HepG2 (cell line): ENCODE results near the gene MADD. TPM values are rescaled to one million over a fixed set of nuclear protein-coding genes. Genes with fewer than 3 reads are reported as not detected.

Experiments
- ATAC-seq: fragments of 200-7000 bp; cut with Tn5 transposase; 3 replicates; pipeline ENCODE4 v1.9.1; 2020; ENCODE audit warnings: mild to moderate bottlenecking, moderate library complexity
- BruUV-seq: library from RNA; stranded (reverse); fragments of 400-500 nt; replicated peaks from 2 replicates; lab custom pipeline; 2021; lab: Mats Ljungman, UMichigan
- CTCF ChIA-PET: fragments of 300-600 bp; formaldehyde crosslinking; extraction: SDS; loops from one replicate; lab custom pipeline; 2021; ENCODE audit warnings: low total read pairs, inconsistent platforms, low intra/inter-chr PET ratio; lab: Yijun Ruan, JAX
- POLR2A ChIA-PET: fragments of 350-600 bp; sonication (Branson Sonifier 250); formaldehyde crosslinking; loops from one replicate; lab custom pipeline; 2020; ENCODE audit warnings: antibody characterized with exemption, inconsistent platforms; lab: Yijun Ruan, JAX
- DNase-seq: peaks from one replicate; pipeline ENCODE4 v3.0.0-alpha.2; 2015; ENCODE audit warnings: low spot score
- FAIRE-seq: peaks from 3 replicates; lab custom pipeline; 2011; peaks lifted over from hg19 to GRCh38; lab: Jason Lieb, UNC
- H2AFZ ChIP-seq: one replicate; pipeline ENCODE4 v1.6.1; 2011; ENCODE audit warnings: low read length, inconsistent platforms
- H3K27ac ChIP-seq: fragments of 300-600 bp; 3 replicates; pipeline ENCODE4 v1.8.0; 2011; ENCODE audit warnings: mixed run types, mild to moderate bottlenecking, mixed read lengths, low read length, inconsistent platforms; ENCODE audit not compliant: insufficient read depth; ENCODE audit errors: extremely low read length
- H3K27me3 ChIP-seq, 2 experiments: fragments of 200-600 bp in 1 of 2; 2 replicates in 1 of 2; 3 replicates in 1 of 2; pipeline versions ENCODE4 v1.6.0 to v1.8.0; 2011; ENCODE audit warnings: low read length in 2 of 2, mild to moderate bottlenecking in 2 of 2, moderate library complexity in 2 of 2, inconsistent platforms in 1 of 2; ENCODE audit not compliant: insufficient read depth in 2 of 2, control insufficient read depth in 1 of 2
- H3K36me3 ChIP-seq, 2 experiments: fragments of 200-600 bp in 1 of 2; replicated peaks in 1 of 2; 2 replicates in 1 of 2; 3 replicates in 1 of 2; pipeline versions ENCODE4 v1.5.1 to v1.8.0; 2011; ENCODE audit warnings: low read length in 2 of 2, inconsistent platforms in 1 of 2; ENCODE audit not compliant: insufficient read depth in 2 of 2, control insufficient read depth in 1 of 2
- H3K4me1 ChIP-seq: 2 replicates; pipeline ENCODE4 v1.5.1; 2012; ENCODE audit warnings: low read length, inconsistent platforms; ENCODE audit not compliant: insufficient read depth
- H3K4me2 ChIP-seq: 2 replicates; pipeline ENCODE4 v1.6.0; 2011; ENCODE audit warnings: low read depth, low read length, inconsistent platforms
- H3K4me3 ChIP-seq, 3 experiments: fragments of 200-600 bp in 1 of 3; sonication (generic), shearing (Covaris generic) in 1 of 3; replicated peaks in 1 of 3; 2 replicates each; pipeline ENCODE4 v1.5.1; 2011 to 2016; ENCODE audit warnings: low read length in 3 of 3, inconsistent platforms in 2 of 3, low read depth in 2 of 3, mild to moderate bottlenecking in 2 of 3, control low read depth in 1 of 3, mixed read lengths in 1 of 3; ENCODE audit not compliant: insufficient read depth in 1 of 3
- H3K79me2 ChIP-seq: one replicate; pipeline ENCODE4 v1.6.1; 2011; ENCODE audit warnings: low read length, inconsistent platforms; ENCODE audit not compliant: insufficient read depth
- H3K9ac ChIP-seq: 2 replicates; pipeline ENCODE4 v1.6.0; 2011; ENCODE audit warnings: mild to moderate bottlenecking, low read depth, low read length, inconsistent platforms; ENCODE audit not compliant: insufficient read depth
- H3K9me3 ChIP-seq: 2 replicates; pipeline ENCODE4 v1.5.1; 2012; ENCODE audit warnings: mild to moderate bottlenecking, low read length
- H4K20me1 ChIP-seq: 2 replicates; pipeline ENCODE4 v1.6.0; 2011; ENCODE audit warnings: inconsistent platforms, mild to moderate bottlenecking, low read length, moderate library complexity; ENCODE audit not compliant: insufficient read depth
- SRSF4 ChIP-seq: fragments of 200-400 bp; formaldehyde crosslinking; IDR thresholded peaks from one replicate; pipeline ENCODE4 v1.6.1; 2018; ENCODE audit warnings: mild to moderate bottlenecking, low read depth, low read length, moderate library complexity; ENCODE audit not compliant: poor library complexity, severe bottlenecking
- TRAFD1 ChIP-seq: sonication (generic); formaldehyde crosslinking; IDR thresholded peaks from 2 replicates; pipeline ENCODE4 v1.5.1; 2020; ENCODE audit warnings: missing genetic modification reagents, mild to moderate bottlenecking, borderline replicate concordance
- UBTF ChIP-seq: sonication (generic); formaldehyde crosslinking; IDR thresholded peaks from 2 replicates; pipeline ENCODE4 v1.4.0; 2020; ENCODE audit warnings: mild to moderate bottlenecking, missing genetic modification reagents
- ZFY ChIP-seq: sonication (generic); formaldehyde crosslinking; IDR thresholded peaks from 2 replicates; pipeline ENCODE4 v1.4.0; 2020; ENCODE audit warnings: missing genetic modification reagents
- ZMAT3 ChIP-seq: sonication (generic); formaldehyde crosslinking; conservative IDR thresholded peaks from 2 replicates; pipeline ENCODE4 v1.7.0; 2021; ENCODE audit warnings: missing genetic modification reagents
- ZNF331 ChIP-seq: sonication (generic); formaldehyde crosslinking; IDR thresholded peaks from 2 replicates; pipeline ENCODE4 v1.4.0; 2020; ENCODE audit warnings: missing genetic modification reagents
- ZNF446 ChIP-seq: sonication (generic); formaldehyde crosslinking; IDR thresholded peaks from 2 replicates; pipeline ENCODE4 v1.5.0; 2020; ENCODE audit warnings: mild to moderate bottlenecking, missing genetic modification reagents
- WGBS: methylation state at CpG from one replicate; pipeline ENCODE4 v1.1.6; 2017; ENCODE audit warnings: low lambda C conversion rate; 5-methylcytosine and 5-hydroxymethylcytosine counted together
- in situ Hi-C: cut with HindIII; loops from 2 replicates; pipeline ENCODE4 v1.10.0; 2017; ENCODE audit warnings: low pct_unique_long_range_greater_than_20kb; ENCODE audit not compliant: extremely low pct_ligation_motif_present
- intact Hi-C: fragments of 100-400 bp; cut with micrococcal nuclease; formaldehyde crosslinking; loops from one replicate; pipeline ENCODE4 v1.10.0; 2022; ENCODE audit not compliant: unreplicated experiment
- polyA plus RNA-seq, 8 experiments: library from polyadenylated mRNA; depleted of rRNA in 3 of 8; stranded (reverse) in 7 of 8; unstranded in 1 of 8; fragments of >200 nt; fragmentation: Illumina TruSeq in 4 of 8; extraction: Trizol in 4 of 8; gene quantifications; 2 replicates each; pipeline versions ENCODE4 v1.2.1 to v1.2.3, GENCODE V29; 2011 to 2016; ENCODE audit warnings: low read depth in 4 of 8, missing spikeins in 1 of 8, mixed read lengths in 1 of 8; ENCODE audit not compliant: insufficient read depth in 1 of 8
- total RNA-seq, 5 experiments: library from RNA; depleted of rRNA; stranded (reverse); fragments of >200 nt; fragmentation: Illumina TruSeq; extraction: Trizol; gene quantifications; 2 replicates each; pipeline ENCODE4 v1.2.3, GENCODE V29; 2016; ENCODE audit warnings: low read depth in 1 of 5
- TF ChIP-seq, protein P1 (sequence below): sonication (generic); formaldehyde crosslinking; IDR thresholded peaks from 2 replicates; pipeline ENCODE4 v1.8.0; 2022; ENCODE audit warnings: missing genetic modification reagents, mild to moderate bottlenecking, moderate library complexity, borderline replicate concordance
- TF ChIP-seq, protein P2 (sequence below): sonication (generic); formaldehyde crosslinking; IDR thresholded peaks from 2 replicates; pipeline ENCODE4 v1.4.0; 2020; ENCODE audit warnings: missing genetic modification reagents

MADD gene
- total and polyA plus RNA-seq, 2 of the 13 experiments (the other 11 are each of a cell fraction or from before 2014, with no cell fraction given) = 18.0 to 29.2 TPM

- H2AFZ ChIP-seq = no peak within 1 kb of the TSS
- H3K79me2 ChIP-seq = no peaks in the 10 kb centered on the region
- FAIRE-seq (no peak), ATAC-seq (peak; percentile 6; the same call in 1 of the 3 replicates), DNase-seq (no peak)
- no peaks in the 10 kb centered on the region for H3K9me3 ChIP-seq
- CTCF ChIA-PET = no interaction called here
- H3K27ac ChIP-seq = no peak within 1 kb of the TSS
- intact Hi-C loops = no loop called here
- BruUV-seq = no TSS peak
- POLR2A ChIA-PET = no interaction called here
- H3K9ac ChIP-seq = no peak within 1 kb of the TSS
- peaks cover 2 to 8% of the 10 kb centered on the region in 2 experiments; a peak in 1 of 5 replicates for H3K27me3 ChIP-seq
- no peak within 1 kb of the TSS for H3K4me2 ChIP-seq
- H4K20me1 ChIP-seq = no peaks in the 10 kb centered on the region
- no peaks in the 10 kb centered on the region for H3K36me3 ChIP-seq
- no peak within 1 kb of the TSS for H3K4me3 ChIP-seq
- H3K4me1 ChIP-seq = peaks cover 12% of the 10 kb centered on the region; the same call in 1 of the 2 replicates
- in situ Hi-C loops = loop anchor here (10.0 kb wide), 1 partner anchor 77 kb away; no protein-coding TSS in a partner anchor
- 61% methylated on average over 19 of the region's 31 CpGs for WGBS
- TF ChIP-seq SRSF4 (no peak), TRAFD1 (no peak), ZNF446 (CRISPR knock-in tag) (no peak), ZNF331 (no peak), ZFY (CRISPR knock-in tag) (no peak), ZMAT3 (CRISPR knock-in tag) (no peak), UBTF (CRISPR knock-in tag) (no peak)
- TF ChIP-seq, protein P1, sequence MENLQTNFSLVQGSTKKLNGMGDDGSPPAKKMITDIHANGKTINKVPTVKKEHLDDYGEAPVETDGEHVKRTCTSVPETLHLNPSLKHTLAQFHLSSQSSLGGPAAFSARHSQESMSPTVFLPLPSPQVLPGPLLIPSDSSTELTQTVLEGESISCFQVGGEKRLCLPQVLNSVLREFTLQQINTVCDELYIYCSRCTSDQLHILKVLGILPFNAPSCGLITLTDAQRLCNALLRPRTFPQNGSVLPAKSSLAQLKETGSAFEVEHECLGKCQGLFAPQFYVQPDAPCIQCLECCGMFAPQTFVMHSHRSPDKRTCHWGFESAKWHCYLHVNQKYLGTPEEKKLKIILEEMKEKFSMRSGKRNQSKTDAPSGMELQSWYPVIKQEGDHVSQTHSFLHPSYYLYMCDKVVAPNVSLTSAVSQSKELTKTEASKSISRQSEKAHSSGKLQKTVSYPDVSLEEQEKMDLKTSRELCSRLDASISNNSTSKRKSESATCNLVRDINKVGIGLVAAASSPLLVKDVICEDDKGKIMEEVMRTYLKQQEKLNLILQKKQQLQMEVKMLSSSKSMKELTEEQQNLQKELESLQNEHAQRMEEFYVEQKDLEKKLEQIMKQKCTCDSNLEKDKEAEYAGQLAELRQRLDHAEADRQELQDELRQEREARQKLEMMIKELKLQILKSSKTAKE (CRISPR knock-in tag) = no peak
- TF ChIP-seq, protein P2, sequence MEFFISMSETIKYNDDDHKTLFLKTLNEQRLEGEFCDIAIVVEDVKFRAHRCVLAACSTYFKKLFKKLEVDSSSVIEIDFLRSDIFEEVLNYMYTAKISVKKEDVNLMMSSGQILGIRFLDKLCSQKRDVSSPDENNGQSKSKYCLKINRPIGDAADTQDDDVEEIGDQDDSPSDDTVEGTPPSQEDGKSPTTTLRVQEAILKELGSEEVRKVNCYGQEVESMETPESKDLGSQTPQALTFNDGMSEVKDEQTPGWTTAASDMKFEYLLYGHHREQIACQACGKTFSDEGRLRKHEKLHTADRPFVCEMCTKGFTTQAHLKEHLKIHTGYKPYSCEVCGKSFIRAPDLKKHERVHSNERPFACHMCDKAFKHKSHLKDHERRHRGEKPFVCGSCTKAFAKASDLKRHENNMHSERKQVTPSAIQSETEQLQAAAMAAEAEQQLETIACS (CRISPR knock-in tag) = no peak
Measured at GRCh38 chr11:47378010-47378835, 108.3 kb downstream of the MADD start, which contains the start of gene SPI1. SPI1 (minus strand) TSS chr11:47378547; CDS start chr11:47378353, 194 bp downstream.
